ENCODE measurements around the gene PCDHB16.
"Not testable (repeated sequence)": the region's sequence is repeated elsewhere in the genome, so short reads cannot be mapped to it uniquely, and the experiment has no call there.

PCDHB16 gene

DNA sequence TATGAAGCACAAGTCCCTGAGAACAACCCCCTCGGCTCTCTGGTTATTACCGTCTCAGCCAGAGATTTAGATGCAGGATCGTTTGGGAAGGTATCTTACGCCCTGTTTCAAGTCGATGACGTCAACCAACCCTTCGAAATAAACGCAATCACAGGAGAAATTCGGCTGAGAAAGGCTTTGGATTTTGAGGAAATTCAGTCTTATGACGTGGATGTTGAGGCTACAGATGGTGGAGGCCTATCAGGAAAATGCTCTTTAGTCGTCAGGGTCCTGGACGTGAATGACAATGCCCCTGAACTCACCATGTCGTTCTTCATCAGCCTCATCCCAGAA, 31.2 kb upstream of the PCDHB16 start:
- Histone ChIP-seq H3K27me3 (replicated peaks; ENCODE audit: control insufficient read depth, insufficient read depth, low read length) (no peaks in the 10 kb centered on the region), H3K36me3 (ENCODE audit: control insufficient read depth, insufficient read depth, low read length) (no peaks in the 10 kb centered on the region), H3K4me3 (replicated peaks; ENCODE audit: low read depth, low read length) (no peak overlapping the region)
- TF ChIP-seq, protein P1, sequence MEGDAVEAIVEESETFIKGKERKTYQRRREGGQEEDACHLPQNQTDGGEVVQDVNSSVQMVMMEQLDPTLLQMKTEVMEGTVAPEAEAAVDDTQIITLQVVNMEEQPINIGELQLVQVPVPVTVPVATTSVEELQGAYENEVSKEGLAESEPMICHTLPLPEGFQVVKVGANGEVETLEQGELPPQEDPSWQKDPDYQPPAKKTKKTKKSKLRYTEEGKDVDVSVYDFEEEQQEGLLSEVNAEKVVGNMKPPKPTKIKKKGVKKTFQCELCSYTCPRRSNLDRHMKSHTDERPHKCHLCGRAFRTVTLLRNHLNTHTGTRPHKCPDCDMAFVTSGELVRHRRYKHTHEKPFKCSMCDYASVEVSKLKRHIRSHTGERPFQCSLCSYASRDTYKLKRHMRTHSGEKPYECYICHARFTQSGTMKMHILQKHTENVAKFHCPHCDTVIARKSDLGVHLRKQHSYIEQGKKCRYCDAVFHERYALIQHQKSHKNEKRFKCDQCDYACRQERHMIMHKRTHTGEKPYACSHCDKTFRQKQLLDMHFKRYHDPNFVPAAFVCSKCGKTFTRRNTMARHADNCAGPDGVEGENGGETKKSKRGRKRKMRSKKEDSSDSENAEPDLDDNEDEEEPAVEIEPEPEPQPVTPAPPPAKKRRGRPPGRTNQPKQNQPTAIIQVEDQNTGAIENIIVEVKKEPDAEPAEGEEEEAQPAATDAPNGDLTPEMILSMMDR (IDR thresholded peaks at IDR 0.05; ENCODE audit: insufficient read depth, low read length, poor library complexity, severe bottlenecking): no peak
- no peak for DNase-seq (ENCODE audit: extremely low read depth, insufficient read length)

- not testable (repeated sequence) for H3K4me3 ChIP-seq (replicated peaks; ENCODE audit: low read depth, low read length); H3K27me3 ChIP-seq (replicated peaks; ENCODE audit: control insufficient read depth, insufficient read depth, low read length); DNase-seq (ENCODE audit: extremely low read depth, insufficient read length)
Observed at GRCh38 chr5:141151632-141152031, 30.6 kb upstream of the PCDHB16 start.

DNA sequence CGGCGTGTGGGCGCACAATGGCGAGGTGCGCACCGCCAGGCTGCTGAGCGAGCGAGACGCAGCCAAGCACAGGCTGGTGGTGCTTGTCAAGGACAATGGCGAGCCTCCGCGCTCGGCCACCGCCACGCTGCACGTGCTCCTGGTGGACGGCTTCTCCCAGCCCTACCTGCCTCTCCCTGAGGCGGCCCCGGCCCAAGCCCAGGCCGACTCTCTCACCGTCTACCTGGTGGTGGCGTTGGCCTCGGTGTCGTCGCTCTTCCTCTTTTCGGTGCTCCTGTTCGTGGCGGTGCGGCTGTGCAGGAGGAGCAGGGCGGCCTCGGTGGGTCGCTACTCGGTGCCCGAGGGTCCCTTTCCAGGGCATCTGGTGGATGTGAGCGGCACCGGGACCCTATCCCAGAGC, 30.1 kb upstream of the PCDHB16 start:
- H3K36me3 ChIP-seq (ENCODE audit: control insufficient read depth, insufficient read depth, low read length); H3K27me3 ChIP-seq (replicated peaks; ENCODE audit: control insufficient read depth, insufficient read depth, low read length); DNase-seq (ENCODE audit: extremely low read depth, insufficient read length); H3K4me3 ChIP-seq (replicated peaks; ENCODE audit: low read depth, low read length): not testable (repeated sequence)

More at GRCh38 chr5:141151632-141152031, 30.6 kb upstream of the PCDHB16 start:
- H3K36me3 ChIP-seq (ENCODE audit: control insufficient read depth, insufficient read depth, low read length): not testable (repeated sequence)

DNA sequence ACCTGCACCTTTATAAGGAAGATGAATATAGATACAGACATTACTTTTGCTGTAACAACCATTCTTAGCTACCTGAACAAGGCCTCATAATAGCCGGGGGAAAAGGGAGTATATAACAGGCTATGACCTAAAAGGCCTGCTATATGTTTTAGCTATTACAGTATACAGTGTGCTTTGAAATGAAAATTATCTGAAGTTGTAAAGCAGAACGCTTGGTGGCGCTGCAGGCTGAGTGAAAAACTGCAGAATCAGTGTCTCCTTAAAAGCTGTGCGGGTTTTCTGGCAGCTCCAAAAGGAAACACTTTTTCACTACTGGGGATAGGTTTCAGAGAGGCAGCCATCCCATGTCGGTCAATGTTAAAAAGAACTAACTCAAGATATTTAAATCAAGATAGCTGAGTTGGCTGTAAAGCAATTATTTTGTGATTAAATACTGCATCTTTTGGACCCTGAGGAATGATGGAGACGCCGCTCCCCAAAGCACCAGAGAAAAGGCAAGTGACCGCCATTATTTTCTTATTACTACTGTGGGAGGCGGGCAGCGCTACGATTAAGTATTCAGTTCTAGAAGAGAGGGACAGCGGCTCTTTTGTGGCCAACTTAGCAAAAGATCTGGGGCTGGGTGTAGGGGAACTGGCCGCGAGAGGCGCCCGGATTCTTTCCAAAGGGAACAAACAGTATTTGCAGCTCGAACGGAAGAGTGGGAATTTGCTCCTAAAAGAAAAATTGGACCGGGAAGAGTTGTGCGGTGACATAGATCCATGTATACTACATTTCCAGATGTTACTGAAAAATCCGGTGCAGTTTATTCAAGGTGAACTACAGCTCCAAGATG, 26.4 kb upstream of the PCDHB16 start:
- TF ChIP-seq, protein P1 (IDR thresholded peaks at IDR 0.05; ENCODE audit: insufficient read depth, low read length, poor library complexity, severe bottlenecking): no peak
- H3K36me3 ChIP-seq (ENCODE audit: control insufficient read depth, insufficient read depth, low read length): no peaks in the 10 kb centered on the region
- no peaks in the 10 kb centered on the region for H3K27me3 ChIP-seq (replicated peaks; ENCODE audit: control insufficient read depth, insufficient read depth, low read length)
- no peak overlapping the region for H3K4me3 ChIP-seq (replicated peaks; ENCODE audit: low read depth, low read length)
- no peak for DNase-seq (ENCODE audit: extremely low read depth, insufficient read length)

DNA sequence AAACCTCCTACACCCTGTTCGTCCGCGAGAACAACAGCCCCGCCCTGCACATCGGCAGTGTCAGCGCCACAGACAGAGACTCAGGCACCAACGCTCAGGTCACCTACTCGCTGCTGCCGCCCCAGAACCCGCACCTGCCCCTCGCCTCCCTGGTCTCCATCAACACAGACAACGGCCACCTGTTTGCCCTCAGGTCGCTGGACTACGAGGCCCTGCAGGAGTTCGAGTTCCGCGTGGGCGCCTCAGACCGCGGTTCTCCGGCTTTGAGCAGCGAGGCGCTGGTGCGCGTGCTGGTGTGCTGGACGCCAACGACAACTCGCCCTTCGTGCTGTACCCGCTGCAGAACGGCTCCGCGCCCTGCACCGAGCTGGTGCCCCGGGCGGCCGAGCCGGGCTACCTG, 24.8 kb upstream of the PCDHB16 start:
- H3K36me3 ChIP-seq (ENCODE audit: control insufficient read depth, insufficient read depth, low read length); H3K4me3 ChIP-seq (replicated peaks; ENCODE audit: low read depth, low read length); DNase-seq (ENCODE audit: extremely low read depth, insufficient read length); H3K27me3 ChIP-seq (replicated peaks; ENCODE audit: control insufficient read depth, insufficient read depth, low read length): not testable (repeated sequence)

DNA sequence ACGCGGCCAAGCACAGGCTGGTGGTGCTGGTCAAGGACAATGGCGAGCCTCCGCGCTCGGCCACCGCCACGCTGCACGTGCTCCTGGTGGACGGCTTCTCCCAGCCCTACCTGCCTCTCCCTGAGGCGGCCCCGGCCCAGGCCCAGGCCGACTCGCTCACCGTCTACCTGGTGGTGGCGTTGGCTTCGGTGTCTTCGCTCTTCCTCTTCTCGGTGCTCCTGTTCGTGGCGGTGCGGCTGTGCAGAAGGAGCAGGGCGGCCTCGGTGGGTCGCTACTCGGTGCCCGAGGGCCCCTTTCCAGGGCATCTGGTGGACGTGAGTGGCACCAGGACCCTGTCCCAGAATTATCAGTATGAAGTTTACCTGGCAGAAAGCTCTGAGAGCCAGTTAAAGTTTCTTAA, 24.3 kb upstream of the PCDHB16 start:
- not testable (repeated sequence) for H3K4me3 ChIP-seq (replicated peaks; ENCODE audit: low read depth, low read length); H3K36me3 ChIP-seq (ENCODE audit: control insufficient read depth, insufficient read depth, low read length); H3K27me3 ChIP-seq (replicated peaks; ENCODE audit: control insufficient read depth, insufficient read depth, low read length); DNase-seq (ENCODE audit: extremely low read depth, insufficient read length)

DNA sequence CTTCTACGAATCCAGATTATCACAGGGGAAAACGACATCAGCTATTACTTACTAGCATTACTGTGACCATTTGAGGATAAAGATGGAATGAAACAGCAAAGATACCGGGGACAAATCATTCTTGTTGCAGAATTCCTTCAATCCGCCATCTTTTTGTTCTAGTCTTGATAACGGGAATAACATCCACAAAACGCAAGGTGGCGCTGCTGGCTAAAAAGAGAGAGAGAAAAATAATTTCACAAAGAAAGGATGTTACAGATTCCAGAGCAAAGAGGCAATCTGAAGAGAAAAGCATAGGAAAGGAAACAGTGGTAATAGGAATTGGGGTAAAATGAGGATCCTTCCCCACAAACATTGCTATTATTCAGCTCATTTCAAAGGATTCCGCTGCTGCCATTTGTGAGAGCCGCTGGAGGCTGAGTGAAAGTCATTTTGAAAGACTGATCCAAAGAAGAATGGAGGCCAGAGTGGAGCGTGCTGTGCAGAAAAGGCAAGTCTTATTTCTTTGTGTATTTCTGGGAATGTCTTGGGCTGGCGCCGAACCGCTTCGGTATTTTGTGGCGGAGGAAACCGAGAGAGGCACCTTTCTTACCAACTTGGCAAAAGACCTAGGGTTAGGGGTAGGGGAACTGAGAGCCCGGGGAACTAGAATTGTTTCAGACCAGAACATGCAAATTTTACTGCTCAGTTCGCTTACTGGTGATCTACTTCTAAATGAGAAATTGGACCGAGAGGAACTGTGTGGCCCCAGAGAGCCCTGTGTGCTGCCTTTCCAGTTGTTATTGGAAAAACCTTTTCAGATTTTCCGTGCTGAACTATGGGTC, 9.6 kb upstream of the PCDHB16 start, which contains the start of gene PCDHB7:
Gene PCDHB7 (plus strand): TSS at position 264 of the 824 bp plus-strand sequence. CDS start 192 bp downstream, at position 456.
- Histone ChIP-seq H3K4me3 (replicated peaks; ENCODE audit: low read depth, low read length) (no peak within 1 kb of the TSS), H3K27me3 (replicated peaks; ENCODE audit: control insufficient read depth, insufficient read depth, low read length) (no peaks in the 10 kb centered on the region), H3K36me3 (ENCODE audit: control insufficient read depth, insufficient read depth, low read length) (no peaks in the 10 kb centered on the region)
- DNase-seq (ENCODE audit: extremely low read depth, insufficient read length): no peak
- TF ChIP-seq, protein P1 (IDR thresholded peaks at IDR 0.05; ENCODE audit: insufficient read depth, low read length, poor library complexity, severe bottlenecking): no peak

GRCh38 chr5:141174291-141175104, 7.7 kb upstream of the PCDHB16 start:
- H3K4me3 ChIP-seq (replicated peaks; ENCODE audit: low read depth, low read length); DNase-seq (ENCODE audit: extremely low read depth, insufficient read length): not testable (repeated sequence)

More at GRCh38 chr5:141174291-141175104, 7.7 kb upstream of the PCDHB16 start:
- H3K36me3 ChIP-seq (ENCODE audit: control insufficient read depth, insufficient read depth, low read length); H3K27me3 ChIP-seq (replicated peaks; ENCODE audit: control insufficient read depth, insufficient read depth, low read length): not testable (repeated sequence)

Measured in GM06990 (cell line).